HepG2 (cell line): ENCODE results near the gene C12orf60. TPM values are rescaled to one million over a fixed set of nuclear protein-coding genes. Genes with fewer than 3 reads are reported as not detected.
A peak's percentile ranks its signal among the peaks of the same experiment; 100 is the strongest.

ENCODE experiments used
- CBX5 ChIP-seq: sonication (generic); formaldehyde crosslinking; IDR thresholded peaks from 2 replicates; pipeline ENCODE4 v1.4.0; 2020; ENCODE audit warnings: missing genetic modification reagents, borderline replicate concordance
- JARID2 ChIP-seq: sonication (generic); formaldehyde crosslinking; IDR thresholded peaks from 2 replicates; pipeline ENCODE4 v1.8.1; 2023; ENCODE audit warnings: missing genetic modification reagents, inconsistent platforms; ENCODE audit not compliant: insufficient replicate concordance
- KDM3A ChIP-seq: IDR thresholded peaks from 2 replicates; pipeline ENCODE4 v1.6.1; 2018; ENCODE audit warnings: low read depth, missing compliant biosample characterization
- KDM6A ChIP-seq: IDR thresholded peaks from 2 replicates; pipeline ENCODE4 v1.6.1; 2016; ENCODE audit warnings: low read depth
- RAD21 ChIP-seq: fragments of 450-650 bp; formaldehyde crosslinking; IDR thresholded peaks from 2 replicates; pipeline ENCODE4 v1.5.0; 2020; ENCODE audit warnings: mild to moderate bottlenecking
- SNAPC2 ChIP-seq: sonication (generic); formaldehyde crosslinking; IDR thresholded peaks from 2 replicates; pipeline ENCODE4 v1.8.1; 2022; ENCODE audit warnings: mild to moderate bottlenecking, missing genetic modification reagents
- SRF ChIP-seq: IDR thresholded peaks from 2 replicates; pipeline ENCODE4 v1.6.1; 2011; ENCODE audit warnings: mild to moderate bottlenecking, low read depth, low read length, moderate library complexity
- ZFP82 ChIP-seq: sonication (generic); formaldehyde crosslinking; IDR thresholded peaks from 2 replicates; pipeline ENCODE4 v1.5.1; 2020; ENCODE audit warnings: mild to moderate bottlenecking, missing genetic modification reagents, borderline replicate concordance
- ZNF124 ChIP-seq: sonication (generic); formaldehyde crosslinking; IDR thresholded peaks from 2 replicates; pipeline ENCODE4 v1.4.0; 2020; ENCODE audit warnings: missing genetic modification reagents
- ZNF17 ChIP-seq: sonication (generic); formaldehyde crosslinking; IDR thresholded peaks from 2 replicates; pipeline ENCODE4 v1.5.0; 2020; ENCODE audit warnings: mild to moderate bottlenecking, missing genetic modification reagents
- ZNF207 ChIP-seq: fragments of 450-650 bp; IDR thresholded peaks from 2 replicates; pipeline ENCODE4 v1.6.1; 2016; ENCODE audit warnings: antibody characterized with exemption, borderline replicate concordance
- ZNF230 ChIP-seq: sonication (generic); formaldehyde crosslinking; IDR thresholded peaks from 2 replicates; pipeline ENCODE4 v1.4.0; 2020; ENCODE audit warnings: mild to moderate bottlenecking, missing genetic modification reagents
- ZNF619 ChIP-seq: sonication (generic); formaldehyde crosslinking; IDR thresholded peaks from 2 replicates; pipeline ENCODE4 v1.4.0; 2020; ENCODE audit warnings: mild to moderate bottlenecking, missing genetic modification reagents
- polyA plus RNA-seq, 8 experiments: library from polyadenylated mRNA; depleted of rRNA in 3 of 8; stranded (reverse) in 7 of 8; unstranded in 1 of 8; fragments of >200 nt; fragmentation: Illumina TruSeq in 4 of 8; extraction: Trizol in 4 of 8; gene quantifications; 2 replicates each; pipeline versions ENCODE4 v1.2.1 to v1.2.3, GENCODE V29; 2011 to 2016; ENCODE audit warnings: low read depth in 4 of 8, missing spikeins in 1 of 8, mixed read lengths in 1 of 8; ENCODE audit not compliant: insufficient read depth in 1 of 8
- total RNA-seq, 5 experiments: library from RNA; depleted of rRNA; stranded (reverse); fragments of >200 nt; fragmentation: Illumina TruSeq; extraction: Trizol; gene quantifications; 2 replicates each; pipeline ENCODE4 v1.2.3, GENCODE V29; 2016; ENCODE audit warnings: low read depth in 1 of 5
- TF ChIP-seq, protein P1 (sequence below): IDR thresholded peaks from 2 replicates; pipeline ENCODE4 v1.6.1; 2016; ENCODE audit warnings: low read depth
- TF ChIP-seq, protein P2 (sequence below): sonication (generic); formaldehyde crosslinking; IDR thresholded peaks from 2 replicates; pipeline ENCODE4 v1.5.0; 2020; ENCODE audit warnings: mild to moderate bottlenecking, missing genetic modification reagents, borderline replicate concordance
- TF ChIP-seq, protein P3 (sequence below): sonication (generic); formaldehyde crosslinking; IDR thresholded peaks from 2 replicates; pipeline ENCODE4 v1.5.1; 2020; ENCODE audit warnings: mild to moderate bottlenecking, missing genetic modification reagents, borderline replicate concordance

The C12orf60 gene
- total and polyA plus RNA-seq, 2 of the 13 experiments (the other 11 are each of a cell fraction or from before 2014, with no cell fraction given): 0.55 to 1.4 TPM

DNA sequence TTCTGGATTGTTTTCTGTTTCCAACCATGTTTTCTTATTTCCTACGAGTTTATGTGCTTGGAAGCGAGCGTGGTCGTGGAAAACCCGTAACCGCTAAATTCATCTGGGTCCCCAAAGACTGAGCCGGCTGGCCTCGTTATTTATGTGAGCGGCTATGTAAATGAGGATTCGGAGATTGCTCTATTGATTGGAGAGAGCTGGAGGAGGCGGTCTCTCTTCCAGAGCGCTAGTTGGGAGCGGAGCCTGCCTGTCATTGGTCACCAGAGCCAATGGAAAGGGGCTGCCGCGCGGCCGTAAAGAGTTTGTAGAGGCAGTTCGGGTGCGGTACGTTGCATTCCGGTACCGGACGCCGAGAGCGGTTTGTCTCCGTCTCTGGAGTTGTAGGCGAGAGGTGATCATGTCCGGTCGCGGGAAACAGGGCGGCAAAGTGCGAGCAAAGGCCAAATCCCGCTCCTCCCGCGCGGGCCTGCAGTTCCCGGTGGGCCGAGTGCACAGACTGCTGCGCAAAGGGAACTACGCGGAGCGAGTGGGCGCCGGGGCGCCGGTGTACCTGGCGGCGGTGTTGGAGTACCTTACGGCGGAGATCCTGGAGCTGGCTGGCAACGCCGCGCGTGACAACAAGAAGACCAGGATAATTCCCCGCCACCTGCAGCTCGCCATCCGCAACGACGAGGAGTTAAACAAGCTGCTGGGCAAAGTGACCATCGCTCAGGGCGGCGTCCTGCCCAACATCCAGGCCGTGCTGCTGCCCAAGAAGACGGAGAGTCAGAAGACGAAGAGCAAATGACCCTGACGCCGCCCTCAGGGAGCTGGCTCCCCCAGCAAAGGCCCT is 29.2 kb upstream of the C12orf60 start (continued):
- TF ChIP-seq KDM3A (CRISPR knock-in tag): no peak
- TF ChIP-seq, protein P1, sequence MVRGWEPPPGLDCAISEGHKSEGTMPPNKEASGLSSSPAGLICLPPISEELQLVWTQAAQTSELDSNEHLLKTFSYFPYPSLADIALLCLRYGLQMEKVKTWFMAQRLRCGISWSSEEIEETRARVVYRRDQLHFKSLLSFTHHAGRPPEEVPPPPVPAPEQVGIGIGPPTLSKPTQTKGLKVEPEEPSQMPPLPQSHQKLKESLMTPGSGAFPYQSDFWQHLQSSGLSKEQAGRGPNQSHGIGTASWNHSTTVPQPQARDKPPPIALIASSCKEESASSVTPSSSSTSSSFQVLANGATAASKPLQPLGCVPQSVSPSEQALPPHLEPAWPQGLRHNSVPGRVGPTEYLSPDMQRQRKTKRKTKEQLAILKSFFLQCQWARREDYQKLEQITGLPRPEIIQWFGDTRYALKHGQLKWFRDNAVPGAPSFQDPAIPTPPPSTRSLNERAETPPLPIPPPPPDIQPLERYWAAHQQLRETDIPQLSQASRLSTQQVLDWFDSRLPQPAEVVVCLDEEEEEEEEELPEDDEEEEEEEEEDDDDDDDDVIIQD: 0 out of 2 replicates have a peak, but pooled peaks have one; percentile 23
- TF ChIP-seq ZNF619: peak; percentile 34; the same call in 1 of the 2 replicates
- TF ChIP-seq ZFP82 (CRISPR knock-in tag): no peak
- TF ChIP-seq CBX5 (CRISPR knock-in tag): no peak
- no peak for TF ChIP-seq ZNF17 (CRISPR knock-in tag)
- TF ChIP-seq ZNF207: no peak
- TF ChIP-seq RAD21 (CRISPR knock-in tag): no peak
- no peak for TF ChIP-seq SNAPC2
- no peak for TF ChIP-seq ZNF230 (CRISPR knock-in tag)
- TF ChIP-seq, protein P2, sequence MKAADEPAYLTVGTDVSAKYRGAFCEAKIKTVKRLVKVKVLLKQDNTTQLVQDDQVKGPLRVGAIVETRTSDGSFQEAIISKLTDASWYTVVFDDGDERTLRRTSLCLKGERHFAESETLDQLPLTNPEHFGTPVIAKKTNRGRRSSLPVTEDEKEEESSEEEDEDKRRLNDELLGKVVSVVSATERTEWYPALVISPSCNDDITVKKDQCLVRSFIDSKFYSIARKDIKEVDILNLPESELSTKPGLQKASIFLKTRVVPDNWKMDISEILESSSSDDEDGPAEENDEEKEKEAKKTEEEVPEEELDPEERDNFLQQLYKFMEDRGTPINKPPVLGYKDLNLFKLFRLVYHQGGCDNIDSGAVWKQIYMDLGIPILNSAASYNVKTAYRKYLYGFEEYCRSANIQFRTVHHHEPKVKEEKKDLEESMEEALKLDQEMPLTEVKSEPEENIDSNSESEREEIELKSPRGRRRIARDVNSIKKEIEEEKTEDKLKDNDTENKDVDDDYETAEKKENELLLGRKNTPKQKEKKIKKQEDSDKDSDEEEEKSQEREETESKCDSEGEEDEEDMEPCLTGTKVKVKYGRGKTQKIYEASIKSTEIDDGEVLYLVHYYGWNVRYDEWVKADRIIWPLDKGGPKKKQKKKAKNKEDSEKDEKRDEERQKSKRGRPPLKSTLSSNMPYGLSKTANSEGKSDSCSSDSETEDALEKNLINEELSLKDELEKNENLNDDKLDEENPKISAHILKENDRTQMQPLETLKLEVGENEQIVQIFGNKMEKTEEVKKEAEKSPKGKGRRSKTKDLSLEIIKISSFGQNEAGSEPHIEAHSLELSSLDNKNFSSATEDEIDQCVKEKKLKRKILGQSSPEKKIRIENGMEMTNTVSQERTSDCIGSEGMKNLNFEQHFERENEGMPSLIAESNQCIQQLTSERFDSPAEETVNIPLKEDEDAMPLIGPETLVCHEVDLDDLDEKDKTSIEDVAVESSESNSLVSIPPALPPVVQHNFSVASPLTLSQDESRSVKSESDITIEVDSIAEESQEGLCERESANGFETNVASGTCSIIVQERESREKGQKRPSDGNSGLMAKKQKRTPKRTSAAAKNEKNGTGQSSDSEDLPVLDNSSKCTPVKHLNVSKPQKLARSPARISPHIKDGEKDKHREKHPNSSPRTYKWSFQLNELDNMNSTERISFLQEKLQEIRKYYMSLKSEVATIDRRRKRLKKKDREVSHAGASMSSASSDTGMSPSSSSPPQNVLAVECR (CRISPR knock-in tag): peak; percentile 72; the same call in 1 of the 2 replicates
- TF ChIP-seq, protein P3, sequence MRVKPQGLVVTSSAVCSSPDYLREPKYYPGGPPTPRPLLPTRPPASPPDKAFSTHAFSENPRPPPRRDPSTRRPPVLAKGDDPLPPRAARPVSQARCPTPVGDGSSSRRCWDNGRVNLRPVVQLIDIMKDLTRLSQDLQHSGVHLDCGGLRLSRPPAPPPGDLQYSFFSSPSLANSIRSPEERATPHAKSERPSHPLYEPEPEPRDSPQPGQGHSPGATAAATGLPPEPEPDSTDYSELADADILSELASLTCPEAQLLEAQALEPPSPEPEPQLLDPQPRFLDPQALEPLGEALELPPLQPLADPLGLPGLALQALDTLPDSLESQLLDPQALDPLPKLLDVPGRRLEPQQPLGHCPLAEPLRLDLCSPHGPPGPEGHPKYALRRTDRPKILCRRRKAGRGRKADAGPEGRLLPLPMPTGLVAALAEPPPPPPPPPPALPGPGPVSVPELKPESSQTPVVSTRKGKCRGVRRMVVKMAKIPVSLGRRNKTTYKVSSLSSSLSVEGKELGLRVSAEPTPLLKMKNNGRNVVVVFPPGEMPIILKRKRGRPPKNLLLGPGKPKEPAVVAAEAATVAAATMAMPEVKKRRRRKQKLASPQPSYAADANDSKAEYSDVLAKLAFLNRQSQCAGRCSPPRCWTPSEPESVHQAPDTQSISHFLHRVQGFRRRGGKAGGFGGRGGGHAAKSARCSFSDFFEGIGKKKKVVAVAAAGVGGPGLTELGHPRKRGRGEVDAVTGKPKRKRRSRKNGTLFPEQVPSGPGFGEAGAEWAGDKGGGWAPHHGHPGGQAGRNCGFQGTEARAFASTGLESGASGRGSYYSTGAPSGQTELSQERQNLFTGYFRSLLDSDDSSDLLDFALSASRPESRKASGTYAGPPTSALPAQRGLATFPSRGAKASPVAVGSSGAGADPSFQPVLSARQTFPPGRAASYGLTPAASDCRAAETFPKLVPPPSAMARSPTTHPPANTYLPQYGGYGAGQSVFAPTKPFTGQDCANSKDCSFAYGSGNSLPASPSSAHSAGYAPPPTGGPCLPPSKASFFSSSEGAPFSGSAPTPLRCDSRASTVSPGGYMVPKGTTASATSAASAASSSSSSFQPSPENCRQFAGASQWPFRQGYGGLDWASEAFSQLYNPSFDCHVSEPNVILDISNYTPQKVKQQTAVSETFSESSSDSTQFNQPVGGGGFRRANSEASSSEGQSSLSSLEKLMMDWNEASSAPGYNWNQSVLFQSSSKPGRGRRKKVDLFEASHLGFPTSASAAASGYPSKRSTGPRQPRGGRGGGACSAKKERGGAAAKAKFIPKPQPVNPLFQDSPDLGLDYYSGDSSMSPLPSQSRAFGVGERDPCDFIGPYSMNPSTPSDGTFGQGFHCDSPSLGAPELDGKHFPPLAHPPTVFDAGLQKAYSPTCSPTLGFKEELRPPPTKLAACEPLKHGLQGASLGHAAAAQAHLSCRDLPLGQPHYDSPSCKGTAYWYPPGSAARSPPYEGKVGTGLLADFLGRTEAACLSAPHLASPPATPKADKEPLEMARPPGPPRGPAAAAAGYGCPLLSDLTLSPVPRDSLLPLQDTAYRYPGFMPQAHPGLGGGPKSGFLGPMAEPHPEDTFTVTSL (CRISPR knock-in tag): no peak
- peak; percentile 53 for TF ChIP-seq JARID2
- TF ChIP-seq SRF: no peak
- no peak for TF ChIP-seq KDM6A (CRISPR knock-in tag)
- TF ChIP-seq ZNF124 (CRISPR knock-in tag): peak; percentile 60; the same call in 1 of the 2 replicates
